ENCODE data around the gene PTPRN2. TPM values are rescaled to one million over a fixed set of nuclear protein-coding genes. Genes with fewer than 3 reads are reported as not detected.

PTPRN2 gene
- total and polyA plus RNA-seq, 2 of the 13 experiments (the other 11 are each of a cell fraction or from before 2014, with no cell fraction given) = 2.5 to 24.2 TPM

DNA sequence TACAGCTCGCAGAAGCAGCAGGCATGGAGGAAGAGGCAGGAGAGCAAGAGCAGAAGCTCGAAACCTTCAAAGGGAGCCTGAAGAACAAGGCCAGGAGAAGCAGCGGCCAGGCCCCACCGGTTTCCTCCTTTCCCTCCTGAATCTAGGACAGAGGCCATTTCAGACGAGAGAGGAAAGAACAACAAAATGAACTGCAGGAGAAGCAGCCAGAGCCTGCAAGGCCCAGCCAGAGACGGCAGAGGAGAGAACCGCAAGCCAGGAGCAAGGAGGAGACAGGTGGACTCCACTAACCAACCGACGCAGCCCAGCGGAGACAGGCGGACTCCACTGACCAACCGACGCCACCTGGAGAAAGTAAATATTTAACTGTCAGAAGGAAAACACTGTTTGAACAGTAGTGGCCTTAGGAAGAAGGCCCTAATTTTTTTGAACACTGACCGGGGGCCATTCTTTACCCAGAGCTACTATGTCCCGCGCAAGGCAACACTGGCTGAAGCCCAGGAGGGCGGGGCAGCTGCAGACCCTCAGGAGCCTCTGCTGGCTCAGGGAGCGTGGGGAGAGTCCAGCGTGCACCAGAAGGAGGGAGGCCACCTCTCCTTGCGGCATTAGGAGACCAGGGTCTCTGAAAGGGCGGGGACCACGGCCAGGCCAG, 559.2 kb downstream of the PTPRN2 start (continued):
- TF ChIP-seq, protein P1, sequence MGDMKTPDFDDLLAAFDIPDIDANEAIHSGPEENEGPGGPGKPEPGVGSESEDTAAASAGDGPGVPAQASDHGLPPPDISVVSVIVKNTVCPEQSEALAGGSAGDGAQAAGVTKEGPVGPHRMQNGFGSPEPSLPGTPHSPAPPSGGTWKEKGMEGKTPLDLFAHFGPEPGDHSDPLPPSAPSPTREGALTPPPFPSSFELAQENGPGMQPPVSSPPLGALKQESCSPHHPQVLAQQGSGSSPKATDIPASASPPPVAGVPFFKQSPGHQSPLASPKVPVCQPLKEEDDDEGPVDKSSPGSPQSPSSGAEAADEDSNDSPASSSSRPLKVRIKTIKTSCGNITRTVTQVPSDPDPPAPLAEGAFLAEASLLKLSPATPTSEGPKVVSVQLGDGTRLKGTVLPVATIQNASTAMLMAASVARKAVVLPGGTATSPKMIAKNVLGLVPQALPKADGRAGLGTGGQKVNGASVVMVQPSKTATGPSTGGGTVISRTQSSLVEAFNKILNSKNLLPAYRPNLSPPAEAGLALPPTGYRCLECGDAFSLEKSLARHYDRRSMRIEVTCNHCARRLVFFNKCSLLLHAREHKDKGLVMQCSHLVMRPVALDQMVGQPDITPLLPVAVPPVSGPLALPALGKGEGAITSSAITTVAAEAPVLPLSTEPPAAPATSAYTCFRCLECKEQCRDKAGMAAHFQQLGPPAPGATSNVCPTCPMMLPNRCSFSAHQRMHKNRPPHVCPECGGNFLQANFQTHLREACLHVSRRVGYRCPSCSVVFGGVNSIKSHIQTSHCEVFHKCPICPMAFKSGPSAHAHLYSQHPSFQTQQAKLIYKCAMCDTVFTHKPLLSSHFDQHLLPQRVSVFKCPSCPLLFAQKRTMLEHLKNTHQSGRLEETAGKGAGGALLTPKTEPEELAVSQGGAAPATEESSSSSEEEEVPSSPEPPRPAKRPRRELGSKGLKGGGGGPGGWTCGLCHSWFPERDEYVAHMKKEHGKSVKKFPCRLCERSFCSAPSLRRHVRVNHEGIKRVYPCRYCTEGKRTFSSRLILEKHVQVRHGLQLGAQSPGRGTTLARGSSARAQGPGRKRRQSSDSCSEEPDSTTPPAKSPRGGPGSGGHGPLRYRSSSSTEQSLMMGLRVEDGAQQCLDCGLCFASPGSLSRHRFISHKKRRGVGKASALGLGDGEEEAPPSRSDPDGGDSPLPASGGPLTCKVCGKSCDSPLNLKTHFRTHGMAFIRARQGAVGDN (CRISPR knock-in tag; IDR thresholded peaks at IDR 0.05) = peak; percentile 81
- TF ChIP-seq SP2 (CRISPR knock-in tag; IDR thresholded peaks at IDR 0.05) (peak; percentile 33), ZNF331 (CRISPR knock-in tag; IDR thresholded peaks at IDR 0.05) (peak; percentile 99), SP5 (CRISPR knock-in tag; IDR thresholded peaks at IDR 0.05; ENCODE audit: borderline replicate concordance, low read depth) (0 out of 2 replicates have a peak, but pooled peaks have one; percentile 54), MTA1 (CRISPR knock-in tag; IDR thresholded peaks at IDR 0.05; ENCODE audit: borderline replicate concordance) (peak; percentile 44; the same call in 1 of the 2 replicates), SAP130 (CRISPR knock-in tag; IDR thresholded peaks at IDR 0.05; ENCODE audit: low read depth) (peak; percentile 77), ZNF441 (CRISPR knock-in tag; IDR thresholded peaks at IDR 0.05; ENCODE audit: borderline replicate concordance) (peak; percentile 84), MAZ (IDR thresholded peaks at IDR 0.05; ENCODE audit: borderline replicate concordance, low read depth, low read length) (no peak), MAZ (CRISPR knock-in tag; IDR thresholded peaks at IDR 0.05; ENCODE audit: low read depth) (no peak), TARDBP (CRISPR knock-in tag; IDR thresholded peaks at IDR 0.05) (peak; percentile 22; the same call in 1 of the 2 replicates), MYC (CRISPR knock-in tag; IDR thresholded peaks at IDR 0.05; ENCODE audit: borderline replicate concordance) (peak; percentile 7; the same call in 1 of the 2 replicates), FIP1L1 (IDR thresholded peaks at IDR 0.05; ENCODE audit: borderline replicate concordance, insufficient read depth, low read depth, low read length) (no peak), ZNF317 (CRISPR knock-in tag; IDR thresholded peaks at IDR 0.05) (0 out of 2 replicates have a peak, but pooled peaks have one; percentile 38), POLR2AphosphoS5 (IDR thresholded peaks at IDR 0.05; ENCODE audit: low read depth, low read length) (peak; percentile 50; the same call in 1 of the 2 replicates), HDAC2 (CRISPR knock-in tag; IDR thresholded peaks at IDR 0.05) (peak; percentile 52; the same call in 1 of the 2 replicates)
- TF ChIP-seq, protein P2, sequence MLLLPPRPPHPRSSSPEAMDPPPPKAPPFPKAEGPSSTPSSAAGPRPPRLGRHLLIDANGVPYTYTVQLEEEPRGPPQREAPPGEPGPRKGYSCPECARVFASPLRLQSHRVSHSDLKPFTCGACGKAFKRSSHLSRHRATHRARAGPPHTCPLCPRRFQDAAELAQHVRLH (CRISPR knock-in tag; IDR thresholded peaks at IDR 0.05; ENCODE audit: borderline replicate concordance, low read depth) = no peak
- TF ChIP-seq, protein P3, sequence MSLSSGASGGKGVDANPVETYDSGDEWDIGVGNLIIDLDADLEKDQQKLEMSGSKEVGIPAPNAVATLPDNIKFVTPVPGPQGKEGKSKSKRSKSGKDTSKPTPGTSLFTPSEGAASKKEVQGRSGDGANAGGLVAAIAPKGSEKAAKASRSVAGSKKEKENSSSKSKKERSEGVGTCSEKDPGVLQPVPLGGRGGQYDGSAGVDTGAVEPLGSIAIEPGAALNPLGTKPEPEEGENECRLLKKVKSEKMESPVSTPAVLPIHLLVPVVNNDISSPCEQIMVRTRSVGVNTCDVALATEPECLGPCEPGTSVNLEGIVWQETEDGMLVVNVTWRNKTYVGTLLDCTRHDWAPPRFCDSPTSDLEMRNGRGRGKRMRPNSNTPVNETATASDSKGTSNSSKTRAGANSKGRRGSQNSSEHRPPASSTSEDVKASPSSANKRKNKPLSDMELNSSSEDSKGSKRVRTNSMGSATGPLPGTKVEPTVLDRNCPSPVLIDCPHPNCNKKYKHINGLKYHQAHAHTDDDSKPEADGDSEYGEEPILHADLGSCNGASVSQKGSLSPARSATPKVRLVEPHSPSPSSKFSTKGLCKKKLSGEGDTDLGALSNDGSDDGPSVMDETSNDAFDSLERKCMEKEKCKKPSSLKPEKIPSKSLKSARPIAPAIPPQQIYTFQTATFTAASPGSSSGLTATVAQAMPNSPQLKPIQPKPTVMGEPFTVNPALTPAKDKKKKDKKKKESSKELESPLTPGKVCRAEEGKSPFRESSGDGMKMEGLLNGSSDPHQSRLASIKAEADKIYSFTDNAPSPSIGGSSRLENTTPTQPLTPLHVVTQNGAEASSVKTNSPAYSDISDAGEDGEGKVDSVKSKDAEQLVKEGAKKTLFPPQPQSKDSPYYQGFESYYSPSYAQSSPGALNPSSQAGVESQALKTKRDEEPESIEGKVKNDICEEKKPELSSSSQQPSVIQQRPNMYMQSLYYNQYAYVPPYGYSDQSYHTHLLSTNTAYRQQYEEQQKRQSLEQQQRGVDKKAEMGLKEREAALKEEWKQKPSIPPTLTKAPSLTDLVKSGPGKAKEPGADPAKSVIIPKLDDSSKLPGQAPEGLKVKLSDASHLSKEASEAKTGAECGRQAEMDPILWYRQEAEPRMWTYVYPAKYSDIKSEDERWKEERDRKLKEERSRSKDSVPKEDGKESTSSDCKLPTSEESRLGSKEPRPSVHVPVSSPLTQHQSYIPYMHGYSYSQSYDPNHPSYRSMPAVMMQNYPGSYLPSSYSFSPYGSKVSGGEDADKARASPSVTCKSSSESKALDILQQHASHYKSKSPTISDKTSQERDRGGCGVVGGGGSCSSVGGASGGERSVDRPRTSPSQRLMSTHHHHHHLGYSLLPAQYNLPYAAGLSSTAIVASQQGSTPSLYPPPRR (CRISPR knock-in tag; IDR thresholded peaks at IDR 0.05; ENCODE audit: borderline replicate concordance) = peak; percentile 54; the same call in 1 of the 2 replicates
